ENCODE measurements around the gene SLC29A4.
"Not testable (repeated sequence)": the region's sequence is repeated elsewhere in the genome, so short reads cannot be mapped to it uniquely, and the experiment has no call there.

Gene SLC29A4, protein sequence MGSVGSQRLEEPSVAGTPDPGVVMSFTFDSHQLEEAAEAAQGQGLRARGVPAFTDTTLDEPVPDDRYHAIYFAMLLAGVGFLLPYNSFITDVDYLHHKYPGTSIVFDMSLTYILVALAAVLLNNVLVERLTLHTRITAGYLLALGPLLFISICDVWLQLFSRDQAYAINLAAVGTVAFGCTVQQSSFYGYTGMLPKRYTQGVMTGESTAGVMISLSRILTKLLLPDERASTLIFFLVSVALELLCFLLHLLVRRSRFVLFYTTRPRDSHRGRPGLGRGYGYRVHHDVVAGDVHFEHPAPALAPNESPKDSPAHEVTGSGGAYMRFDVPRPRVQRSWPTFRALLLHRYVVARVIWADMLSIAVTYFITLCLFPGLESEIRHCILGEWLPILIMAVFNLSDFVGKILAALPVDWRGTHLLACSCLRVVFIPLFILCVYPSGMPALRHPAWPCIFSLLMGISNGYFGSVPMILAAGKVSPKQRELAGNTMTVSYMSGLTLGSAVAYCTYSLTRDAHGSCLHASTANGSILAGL

DNA sequence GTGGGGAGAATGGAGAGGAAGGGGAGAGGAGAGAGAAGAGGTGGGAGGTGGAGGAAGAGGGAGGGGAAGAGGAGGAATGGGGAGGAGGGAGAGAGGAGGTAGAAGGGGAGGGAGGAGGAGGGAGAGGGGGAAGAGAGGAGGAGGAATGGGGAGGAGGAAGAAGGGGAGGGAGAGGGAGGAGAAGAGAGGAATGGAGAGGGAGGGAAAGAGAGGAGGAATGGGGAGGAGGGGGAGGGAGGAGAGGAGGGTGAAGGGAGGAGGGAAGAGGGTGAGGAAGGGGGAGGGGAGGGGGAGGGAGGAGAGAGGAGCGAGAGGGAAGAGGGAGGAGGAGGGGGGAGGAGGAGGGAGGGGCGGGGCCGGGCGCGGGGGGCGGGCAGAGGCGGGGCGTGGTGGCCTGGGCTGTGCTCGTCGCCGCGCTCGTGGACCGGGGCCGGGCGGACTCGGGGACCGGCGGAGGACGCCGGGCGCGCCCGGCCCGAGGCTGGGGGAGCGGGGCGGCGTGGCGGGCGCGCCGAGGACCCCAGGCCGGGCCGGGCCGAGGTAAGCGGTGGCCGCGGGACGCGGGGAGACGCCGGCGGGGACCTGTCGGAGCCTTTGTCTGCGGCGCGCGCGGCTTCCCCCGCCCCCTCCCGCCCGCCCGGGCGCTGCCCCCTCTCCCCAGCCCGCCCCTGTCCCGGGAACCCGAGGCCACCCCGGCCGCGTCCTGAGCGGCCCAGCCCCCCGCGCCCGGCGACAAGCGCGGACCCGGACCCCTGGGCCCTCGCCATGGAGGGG lies at the start of gene SLC29A4:
Gene SLC29A4, plus strand, starts transcription at position 401 of the 774 bp plus-strand sequence. CDS start 4,874 bp downstream, outside the sequence.
- no peak for DNase-seq (ENCODE audit: low spot score)

DNA sequence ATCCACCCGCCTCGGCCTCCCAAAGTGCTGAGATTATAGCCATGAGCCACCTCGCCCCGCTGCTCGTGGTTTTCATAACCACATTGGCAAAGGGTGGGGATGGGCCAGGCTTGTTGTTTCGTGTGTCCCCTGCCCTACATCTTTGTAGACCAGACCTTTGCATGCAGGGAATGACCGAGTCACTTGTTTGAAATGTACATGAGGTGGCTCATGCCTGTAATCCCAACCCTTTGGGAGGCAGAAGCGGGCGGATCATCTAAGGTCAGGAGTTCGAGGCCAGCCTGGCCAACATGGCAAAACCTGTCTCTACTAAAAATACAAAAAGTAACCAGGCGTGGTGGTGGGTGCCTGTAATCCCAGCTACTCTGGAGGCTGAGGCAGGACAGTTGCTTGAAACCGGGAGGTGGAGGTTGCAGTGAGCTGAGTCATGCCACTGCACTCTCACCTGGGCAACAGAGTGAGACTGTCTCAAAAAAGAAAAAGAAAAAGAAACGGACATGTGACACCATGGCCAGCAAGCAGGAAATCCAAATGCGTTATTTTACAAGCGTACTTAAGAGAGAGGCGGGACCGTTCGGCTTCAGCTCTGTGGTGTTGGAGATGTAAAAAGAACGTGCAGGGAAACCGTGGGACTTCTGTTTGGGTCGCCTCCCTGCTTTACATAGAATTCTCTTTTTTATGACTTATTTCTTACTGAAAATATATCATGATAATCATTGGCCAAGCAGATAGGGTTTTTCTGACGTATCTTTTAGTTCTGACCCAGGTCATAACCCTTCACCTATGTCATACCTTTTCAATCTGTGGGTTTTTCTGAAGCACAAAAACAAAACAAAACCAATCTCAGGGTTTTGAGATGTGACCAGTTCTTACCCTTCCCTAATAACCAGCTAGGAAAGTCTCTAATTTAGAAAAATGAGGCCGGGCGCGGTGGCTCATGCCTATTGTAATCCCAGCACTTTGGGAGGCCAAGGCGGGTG lies 47.6 kb upstream of the SLC29A4 start:
- DNase-seq (ENCODE audit: low spot score), result no peak

DNA sequence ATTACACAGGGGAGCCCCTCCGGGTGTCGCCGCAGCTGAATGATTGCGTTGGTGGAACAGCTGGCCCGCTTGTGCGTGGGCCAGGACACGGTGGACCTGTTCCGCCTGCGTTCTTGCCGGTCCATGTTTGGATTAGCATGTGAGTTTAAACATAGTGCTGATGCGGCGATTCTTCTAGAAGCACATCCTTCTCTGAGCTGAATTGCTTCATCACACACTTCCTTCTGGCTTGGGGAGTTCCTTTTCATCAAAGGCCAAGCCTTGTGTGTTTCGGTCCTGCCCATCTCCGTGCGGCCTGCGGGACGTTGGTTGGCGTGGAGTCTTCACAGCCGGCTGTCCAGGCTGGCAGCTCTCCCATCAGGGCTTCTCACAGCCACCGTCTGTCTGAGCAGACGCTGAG lies 45.5 kb upstream of the SLC29A4 start:
- no peak for DNase-seq (ENCODE audit: low spot score)

DNA sequence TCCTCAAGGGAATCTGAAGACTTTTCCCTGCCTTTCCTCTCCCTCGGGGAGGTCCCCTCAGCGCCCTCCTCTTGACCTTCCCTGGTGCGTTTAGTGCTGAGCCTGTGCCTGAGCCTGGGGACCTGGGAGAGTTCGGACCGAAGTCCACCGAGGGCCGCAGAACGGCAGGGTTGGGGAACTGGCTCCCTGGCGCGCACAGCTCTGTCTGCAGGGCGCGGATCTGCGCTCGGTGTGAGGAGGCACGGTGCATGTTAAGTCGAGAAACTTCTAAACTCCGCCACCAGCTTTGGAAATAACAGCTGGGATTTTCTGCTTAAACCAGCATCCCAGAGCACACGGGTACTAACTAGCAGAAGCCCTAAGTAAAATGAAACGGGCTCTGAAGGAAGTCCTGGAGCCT lies 44.2 kb upstream of the SLC29A4 start:
- no peak for DNase-seq (ENCODE audit: low spot score)

DNA sequence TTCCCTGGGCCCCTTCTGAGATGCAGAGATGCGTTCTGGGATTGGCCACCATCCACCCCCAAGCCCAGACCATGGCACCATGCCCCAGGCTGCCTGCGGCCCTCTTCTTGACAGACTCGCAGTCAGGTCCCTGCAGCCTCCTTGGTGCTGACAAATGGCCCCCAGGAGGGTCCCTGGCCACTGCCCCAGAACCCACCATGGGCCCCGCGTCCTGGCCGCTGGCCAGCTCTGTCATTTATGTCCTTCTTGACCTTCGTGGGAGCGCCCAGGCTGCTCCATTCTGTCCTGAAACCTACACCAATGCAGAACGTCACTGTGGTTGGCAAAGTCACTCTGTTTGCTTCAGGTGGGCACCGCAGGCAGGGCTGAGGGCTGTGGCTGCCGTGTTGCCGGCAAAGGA lies 39.5 kb upstream of the SLC29A4 start:
- DNase-seq (ENCODE audit: low spot score), result no peak

DNA sequence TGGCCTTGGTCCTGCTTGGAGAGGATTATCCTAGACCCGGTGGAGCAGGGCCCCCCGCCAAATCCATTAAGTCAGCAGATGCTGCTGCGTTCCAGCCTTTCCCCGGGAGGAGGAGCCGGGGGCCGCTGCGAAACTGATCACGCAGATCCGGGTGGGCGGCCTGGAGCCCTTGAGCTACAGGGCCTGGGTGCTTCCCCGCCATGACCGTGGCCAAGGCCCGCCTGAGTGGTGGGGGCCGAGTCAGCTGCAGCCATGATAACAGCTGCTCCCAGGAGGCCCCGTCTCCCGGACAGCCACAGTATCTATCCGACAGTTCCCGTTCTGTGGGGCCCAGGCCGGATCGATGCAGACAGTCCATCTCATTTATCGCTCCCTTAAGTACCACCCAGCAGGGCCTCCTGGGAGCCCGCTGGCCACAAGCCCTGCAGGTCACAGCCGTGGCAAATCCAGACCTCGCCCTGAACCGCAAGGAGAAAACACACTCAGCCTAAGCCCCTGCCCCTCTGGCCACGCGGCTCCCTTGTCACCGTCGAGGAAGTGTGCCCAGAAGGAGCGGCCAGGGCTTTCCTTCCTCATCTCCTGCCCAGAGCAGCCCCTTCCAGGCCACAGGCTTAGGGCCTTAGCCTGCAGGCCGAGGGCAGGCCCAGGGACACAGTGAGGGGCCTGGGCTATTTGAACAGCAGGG lies 34.4 kb upstream of the SLC29A4 start:
- no peak for DNase-seq (ENCODE audit: low spot score)

DNA sequence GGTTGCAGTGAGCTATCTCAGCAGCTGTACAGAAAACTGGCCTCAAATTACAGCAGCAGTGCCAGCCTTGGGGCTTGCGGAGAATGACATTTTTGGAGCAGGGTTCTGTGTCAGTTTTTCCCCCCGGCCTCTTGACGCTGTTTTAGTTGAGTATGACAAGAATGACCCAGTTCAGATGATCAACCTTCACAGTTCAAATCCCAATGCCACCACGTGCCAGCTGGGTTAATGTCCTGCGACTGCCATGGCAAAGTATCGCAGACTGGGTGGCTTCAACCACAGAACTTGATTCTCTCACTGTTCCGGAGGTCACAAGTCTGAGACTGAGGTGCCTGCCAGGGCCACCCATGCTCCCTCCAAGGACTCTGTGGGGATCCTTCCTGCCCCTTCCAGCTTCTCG lies 32.0 kb upstream of the SLC29A4 start:
- not testable (repeated sequence) for DNase-seq (ENCODE audit: low spot score)

DNA sequence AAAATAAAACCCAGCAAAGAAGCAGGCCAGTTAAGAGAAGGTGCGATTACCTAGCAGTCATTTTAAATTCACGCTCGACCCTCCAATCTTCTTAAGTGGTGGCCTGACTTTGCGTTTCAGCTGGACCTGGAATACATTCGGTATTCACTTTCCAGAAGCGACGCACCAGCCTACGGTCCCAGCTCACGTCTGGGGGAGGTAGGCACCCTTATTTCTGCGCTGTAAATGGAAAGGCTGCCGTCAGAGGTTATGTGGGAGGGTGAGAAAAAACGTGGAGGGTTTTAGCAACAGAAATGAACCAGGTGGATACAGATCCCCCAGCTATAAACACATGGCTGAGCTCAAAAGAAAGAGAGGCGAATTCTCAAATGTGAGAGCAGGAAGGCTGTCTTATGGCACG lies 29.2 kb upstream of the SLC29A4 start:
- DNase-seq (ENCODE audit: low spot score), result not testable (repeated sequence)

DNA sequence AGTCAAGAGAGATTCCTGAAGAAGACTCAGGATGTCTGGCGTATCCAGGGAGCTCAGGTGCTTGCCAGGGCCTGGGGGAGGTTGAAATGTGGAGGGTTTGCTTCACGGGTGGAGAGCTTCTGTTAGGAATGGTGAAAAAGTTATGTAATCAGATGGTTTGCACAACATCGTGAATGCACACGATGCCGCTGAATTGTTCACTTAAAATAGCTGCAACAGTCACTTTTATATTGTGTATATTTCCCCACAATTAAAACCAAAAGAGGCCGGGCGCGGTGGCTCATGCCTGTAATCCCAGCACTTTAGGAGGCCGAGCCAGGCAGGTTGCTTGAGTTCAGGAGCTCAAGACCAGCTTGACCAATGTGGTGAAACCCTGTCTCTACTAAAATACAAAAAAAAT lies 28.4 kb upstream of the SLC29A4 start:
- not testable (repeated sequence) for DNase-seq (ENCODE audit: low spot score)

DNA sequence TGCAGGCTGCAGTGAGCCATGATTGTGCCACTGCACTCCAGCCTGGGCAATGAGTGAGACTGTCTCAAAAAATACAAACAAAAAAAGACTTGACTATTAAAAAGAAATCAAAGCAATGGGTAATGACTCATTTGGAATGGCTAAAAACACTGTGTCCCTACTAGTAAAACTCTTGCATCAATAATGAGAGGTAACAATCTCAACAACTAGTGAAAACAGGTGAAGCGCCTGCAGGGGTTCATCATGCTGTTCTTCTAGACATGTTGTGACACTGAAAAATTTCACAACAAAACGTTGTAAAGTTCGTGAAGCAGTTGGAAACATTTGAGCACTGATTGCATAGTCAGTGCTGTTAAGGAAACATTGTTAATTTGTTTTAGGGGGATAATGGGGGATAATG lies 26.9 kb upstream of the SLC29A4 start:
- DNase-seq (ENCODE audit: low spot score), result no peak

DNA sequence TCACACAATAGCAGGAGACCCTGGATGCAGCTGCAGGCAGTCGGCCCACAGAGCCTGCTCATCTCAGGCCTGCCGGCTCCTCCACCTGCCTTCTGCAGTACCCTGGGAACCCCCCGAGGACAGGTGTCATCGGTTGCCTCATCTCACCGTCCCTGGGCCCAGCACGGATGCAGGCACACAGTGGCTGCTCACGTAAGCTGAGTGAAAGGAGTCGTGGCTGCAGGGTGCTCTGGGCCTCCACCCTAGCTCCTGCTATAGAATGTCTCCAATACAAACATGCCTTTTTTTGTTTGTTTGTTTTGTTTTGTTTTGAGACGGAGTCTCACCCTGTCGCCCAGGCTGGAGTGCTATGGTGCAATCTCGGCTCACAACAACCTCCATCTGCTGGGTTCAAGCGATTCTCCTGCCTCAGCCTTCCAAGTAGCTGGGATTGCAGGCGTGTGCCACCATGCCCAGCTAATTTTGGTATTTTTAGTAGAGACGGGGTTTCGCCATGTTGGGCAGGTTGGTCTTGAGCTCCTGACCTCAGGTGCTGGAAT lies 22.1 kb upstream of the SLC29A4 start:
- not testable (repeated sequence) for DNase-seq (ENCODE audit: low spot score)

DNA sequence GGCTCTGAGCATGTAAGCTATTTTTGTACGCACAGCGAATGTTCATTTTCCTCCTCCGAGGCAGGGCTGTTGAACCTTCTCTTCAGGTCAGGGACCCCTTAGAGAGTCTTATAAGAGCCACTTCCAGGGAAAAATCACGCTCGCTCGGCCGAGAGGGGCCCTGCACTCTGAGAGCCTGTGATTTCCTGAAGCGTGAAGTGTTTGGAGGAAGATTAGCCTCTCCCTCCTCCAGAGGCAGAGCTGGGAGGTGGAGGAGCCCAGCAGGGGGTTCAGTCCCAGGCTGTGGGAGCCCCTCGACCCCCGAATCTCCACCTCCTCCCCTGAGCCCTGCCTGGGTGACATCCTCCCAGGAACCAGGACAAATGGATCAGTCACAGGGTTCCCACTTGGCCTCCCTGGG lies 19.7 kb upstream of the SLC29A4 start:
- DNase-seq (ENCODE audit: low spot score), result not testable (repeated sequence)

DNA sequence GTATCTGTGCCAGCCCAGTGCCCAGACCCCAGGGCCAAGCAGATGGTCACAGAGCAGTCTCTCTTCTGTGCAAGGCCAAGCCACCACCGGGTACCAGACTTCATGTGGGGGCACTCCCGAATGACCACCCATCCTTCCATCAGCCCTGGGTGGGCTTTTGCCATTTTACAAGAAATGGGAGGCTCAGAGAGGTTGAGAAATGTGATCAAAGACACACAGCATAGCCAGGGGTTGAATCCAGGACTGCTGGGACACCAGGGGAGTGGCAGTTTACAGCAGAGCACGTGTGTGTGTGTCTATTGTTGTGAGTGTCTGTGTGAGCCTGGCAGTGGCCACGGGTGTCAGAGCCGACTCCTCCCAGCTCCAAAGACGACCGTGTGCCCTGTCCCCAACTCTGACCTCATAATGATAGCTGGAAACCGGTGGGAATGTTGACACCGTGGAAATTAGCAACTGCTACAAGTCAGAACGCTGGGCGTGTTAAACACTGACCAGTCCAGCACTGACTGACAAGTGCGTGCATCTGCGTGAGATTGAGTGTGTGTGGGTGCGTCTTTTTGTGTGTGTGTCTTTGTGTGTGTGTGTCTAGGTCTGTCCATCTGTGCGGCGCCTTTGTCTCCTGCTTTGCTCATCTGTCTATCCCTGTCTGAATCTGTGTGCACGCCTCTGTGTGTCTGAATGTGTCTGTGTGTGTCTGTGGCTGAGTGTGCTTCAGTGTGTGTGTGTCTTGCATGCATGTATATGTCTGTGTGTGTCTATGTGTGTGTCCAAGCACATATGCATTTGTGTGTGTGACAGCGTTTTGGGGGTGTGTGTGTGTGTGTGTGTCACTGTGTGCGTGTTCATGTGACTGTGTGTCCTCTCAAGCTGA lies 17.2 kb upstream of the SLC29A4 start:
- no peak for DNase-seq (ENCODE audit: low spot score)

DNA sequence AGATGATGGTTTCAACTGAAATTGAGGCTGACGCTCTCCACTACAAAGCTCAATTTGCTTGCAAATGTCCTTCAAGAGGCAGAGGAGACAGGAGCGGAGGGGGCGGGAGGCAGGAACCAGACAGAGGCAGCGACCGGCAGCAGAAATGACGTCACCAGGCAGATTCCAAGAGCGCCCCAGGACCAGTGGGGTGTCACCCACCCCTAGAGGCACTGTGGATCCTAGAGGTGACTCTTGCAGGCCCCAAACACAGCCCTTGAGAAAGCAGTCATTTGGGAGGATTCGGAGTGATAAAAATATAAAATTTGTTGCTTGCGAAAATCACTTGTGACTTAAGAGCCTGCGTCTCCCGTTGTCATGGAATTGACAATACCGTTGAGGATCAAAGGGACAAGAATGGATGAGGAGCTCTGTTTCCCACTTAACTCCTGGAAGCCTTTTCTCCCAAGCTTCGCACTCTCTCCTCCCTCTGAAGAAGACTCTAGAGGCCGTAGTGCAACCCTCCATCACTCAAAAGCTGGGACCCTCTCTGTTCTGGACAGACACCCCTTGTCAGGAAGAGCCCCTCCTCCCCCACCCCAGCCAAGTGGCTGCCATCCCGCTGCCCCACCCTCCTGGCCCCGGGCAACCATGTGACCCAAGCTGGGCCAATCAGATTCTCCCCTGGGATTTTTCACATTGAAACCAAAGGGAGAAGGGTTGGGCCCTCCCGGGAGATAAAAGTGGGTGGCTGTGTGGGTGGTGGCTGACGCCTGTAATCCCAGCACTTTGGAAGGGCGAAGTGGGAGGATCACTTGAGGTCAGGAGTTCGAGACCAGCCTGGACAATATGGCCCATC lies 16.3 kb upstream of the SLC29A4 start:
- no peak for DNase-seq (ENCODE audit: low spot score)

DNA sequence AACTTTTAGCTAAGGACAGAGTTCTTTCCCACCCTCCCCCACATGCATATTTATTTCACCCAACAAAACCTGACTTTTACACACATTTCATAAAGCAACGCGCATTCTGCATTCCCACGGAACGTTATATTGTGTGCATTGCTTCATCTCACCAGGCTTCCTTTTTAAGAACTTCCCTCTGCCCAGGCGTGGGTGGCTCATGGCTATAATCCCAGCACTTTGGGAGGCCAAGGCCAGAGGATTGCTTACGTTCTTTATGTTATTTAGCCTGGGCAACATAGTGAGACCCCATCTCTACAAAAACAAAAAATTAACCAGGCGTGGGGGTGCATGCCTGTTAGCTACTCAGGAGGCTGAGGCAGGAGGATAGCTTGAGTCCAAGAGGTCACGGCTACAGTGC lies 14.9 kb upstream of the SLC29A4 start:
- not testable (repeated sequence) for DNase-seq (ENCODE audit: low spot score)

DNA sequence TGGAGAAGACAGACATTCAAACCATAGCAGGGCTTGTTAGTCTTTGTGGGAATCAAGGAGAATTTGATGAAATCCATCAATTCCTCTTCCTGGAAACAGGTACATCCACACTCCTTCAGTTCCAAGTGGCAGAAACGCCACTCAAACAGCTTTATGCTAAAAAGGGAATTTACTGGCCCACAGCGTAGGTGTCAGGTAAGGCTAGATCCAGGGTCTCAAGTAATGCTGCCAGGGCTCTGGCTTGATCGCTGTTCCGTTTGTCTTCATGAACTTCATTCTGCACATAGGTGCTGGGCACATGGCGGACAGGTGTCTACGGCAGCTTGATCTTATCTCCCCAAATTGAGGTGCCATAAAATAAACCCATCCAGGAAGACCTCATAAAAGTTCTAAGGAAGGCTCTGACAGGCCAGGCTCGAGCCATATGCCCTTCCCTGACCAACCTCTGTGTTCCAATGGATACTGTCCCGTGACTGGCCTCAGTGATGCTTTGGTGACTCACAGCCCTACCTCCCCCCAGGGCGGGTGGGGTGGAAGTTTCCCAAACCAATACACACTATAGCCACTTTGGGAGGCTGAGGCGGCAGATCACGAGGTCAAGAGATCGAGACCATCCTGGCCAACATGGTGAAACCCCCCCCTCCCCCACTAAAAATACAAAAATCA lies 12.6 kb upstream of the SLC29A4 start:
- DNase-seq (ENCODE audit: low spot score), result not testable (repeated sequence)

DNA sequence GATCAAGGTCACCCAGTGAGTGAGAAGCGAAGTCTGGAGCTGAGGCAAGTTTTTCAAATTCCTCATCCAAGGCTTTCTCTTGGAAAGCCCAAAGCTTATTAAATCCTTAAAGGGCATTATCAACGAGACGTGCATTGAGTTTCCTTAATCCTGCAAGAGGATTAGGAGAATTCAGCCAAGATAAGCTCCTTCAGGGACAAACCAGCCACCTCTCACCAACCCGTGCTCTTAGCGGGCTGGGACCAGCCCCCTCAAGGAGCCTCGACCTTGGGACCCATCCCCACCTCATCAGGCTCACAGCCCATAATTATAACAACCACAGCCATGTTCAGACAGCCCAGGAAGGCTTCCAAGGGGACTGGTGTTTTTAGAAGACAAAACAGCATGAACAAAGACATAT lies 12.0 kb upstream of the SLC29A4 start:
- no peak for DNase-seq (ENCODE audit: low spot score)

DNA sequence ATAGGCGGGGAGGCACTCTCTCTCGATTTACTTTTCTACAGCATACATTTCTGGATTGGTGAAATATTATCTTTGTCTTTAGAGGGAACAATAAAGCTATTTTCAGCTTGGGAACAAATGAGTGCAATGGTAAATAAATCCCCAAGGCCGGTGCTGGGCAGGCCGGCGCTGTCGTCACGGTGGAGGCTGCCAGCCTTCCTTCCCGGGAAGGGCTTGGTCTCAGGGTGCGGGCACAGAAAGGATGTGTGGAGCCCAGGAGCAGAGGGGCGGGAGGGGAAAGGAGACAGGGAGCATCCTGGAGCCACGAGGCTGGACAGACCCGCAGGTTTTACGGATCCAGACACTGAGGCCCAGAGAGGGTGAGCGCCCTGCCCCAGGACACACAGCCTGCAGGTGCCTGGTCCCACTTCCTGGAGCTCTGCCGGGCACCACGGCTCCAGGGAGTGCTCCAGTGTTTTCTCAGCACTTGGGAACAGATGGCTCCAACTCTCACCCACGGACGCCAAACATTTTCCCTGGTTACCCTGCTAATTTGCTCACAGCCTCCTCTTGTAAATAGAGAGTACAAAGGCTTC lies 8.8 kb upstream of the SLC29A4 start:
- not testable (repeated sequence) for DNase-seq (ENCODE audit: low spot score)

Measured in HuH-7.5 (cell line).